ENCODE measurements around the gene NRG3.

NRG3 gene

DNA sequence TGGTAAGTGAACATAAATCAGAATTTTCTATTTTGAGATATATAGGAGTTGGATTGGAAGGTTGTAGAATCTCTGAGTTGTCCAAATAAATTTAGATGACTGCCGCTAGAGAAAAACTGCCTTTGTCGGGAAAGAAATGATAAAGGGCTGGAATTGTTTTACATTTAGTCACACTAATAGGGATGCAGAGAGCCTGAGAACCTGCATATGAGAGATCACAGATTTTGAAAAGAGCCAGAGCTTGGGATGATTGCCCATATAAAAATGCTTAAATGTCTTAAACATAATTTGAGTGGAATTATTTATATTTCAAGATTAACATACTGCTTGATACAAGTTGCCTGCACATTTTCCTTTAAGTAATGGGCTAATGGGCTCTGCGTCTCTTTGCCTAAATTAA, 660.5 kb downstream of the NRG3 start:
- no peak for DNase-seq (ENCODE audit: low read depth)
- TF ChIP-seq, protein P1, sequence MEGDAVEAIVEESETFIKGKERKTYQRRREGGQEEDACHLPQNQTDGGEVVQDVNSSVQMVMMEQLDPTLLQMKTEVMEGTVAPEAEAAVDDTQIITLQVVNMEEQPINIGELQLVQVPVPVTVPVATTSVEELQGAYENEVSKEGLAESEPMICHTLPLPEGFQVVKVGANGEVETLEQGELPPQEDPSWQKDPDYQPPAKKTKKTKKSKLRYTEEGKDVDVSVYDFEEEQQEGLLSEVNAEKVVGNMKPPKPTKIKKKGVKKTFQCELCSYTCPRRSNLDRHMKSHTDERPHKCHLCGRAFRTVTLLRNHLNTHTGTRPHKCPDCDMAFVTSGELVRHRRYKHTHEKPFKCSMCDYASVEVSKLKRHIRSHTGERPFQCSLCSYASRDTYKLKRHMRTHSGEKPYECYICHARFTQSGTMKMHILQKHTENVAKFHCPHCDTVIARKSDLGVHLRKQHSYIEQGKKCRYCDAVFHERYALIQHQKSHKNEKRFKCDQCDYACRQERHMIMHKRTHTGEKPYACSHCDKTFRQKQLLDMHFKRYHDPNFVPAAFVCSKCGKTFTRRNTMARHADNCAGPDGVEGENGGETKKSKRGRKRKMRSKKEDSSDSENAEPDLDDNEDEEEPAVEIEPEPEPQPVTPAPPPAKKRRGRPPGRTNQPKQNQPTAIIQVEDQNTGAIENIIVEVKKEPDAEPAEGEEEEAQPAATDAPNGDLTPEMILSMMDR (IDR thresholded peaks at IDR 0.05; ENCODE audit: insufficient read depth, low read depth, low read length, missing control alignments): no peak
- H3K4me3 ChIP-seq (ENCODE audit: low read depth, low read length): no peak overlapping the region

DNA sequence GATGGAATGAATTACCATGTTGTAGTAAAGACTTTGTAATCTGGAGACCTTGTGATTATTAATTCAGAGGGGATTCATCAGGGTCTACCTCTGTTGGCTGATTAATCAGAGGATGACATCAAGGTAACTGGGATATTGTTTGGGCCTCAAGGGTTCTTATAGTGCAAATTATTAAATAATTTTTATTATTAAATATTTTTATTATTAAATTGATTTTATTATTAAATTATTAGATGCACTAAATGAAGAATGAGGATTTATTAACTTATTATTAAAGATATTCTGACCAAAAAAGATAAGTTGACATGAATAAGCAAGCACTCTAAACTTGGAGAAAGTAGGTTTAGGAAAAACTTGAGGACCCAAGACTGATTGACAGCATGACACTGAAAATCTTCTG, 661.7 kb downstream of the NRG3 start:
- TF ChIP-seq, protein P1 (IDR thresholded peaks at IDR 0.05; ENCODE audit: insufficient read depth, low read depth, low read length, missing control alignments): no peak
- DNase-seq (ENCODE audit: low read depth): no peak
- no peak overlapping the region for H3K4me3 ChIP-seq (ENCODE audit: low read depth, low read length)

DNA sequence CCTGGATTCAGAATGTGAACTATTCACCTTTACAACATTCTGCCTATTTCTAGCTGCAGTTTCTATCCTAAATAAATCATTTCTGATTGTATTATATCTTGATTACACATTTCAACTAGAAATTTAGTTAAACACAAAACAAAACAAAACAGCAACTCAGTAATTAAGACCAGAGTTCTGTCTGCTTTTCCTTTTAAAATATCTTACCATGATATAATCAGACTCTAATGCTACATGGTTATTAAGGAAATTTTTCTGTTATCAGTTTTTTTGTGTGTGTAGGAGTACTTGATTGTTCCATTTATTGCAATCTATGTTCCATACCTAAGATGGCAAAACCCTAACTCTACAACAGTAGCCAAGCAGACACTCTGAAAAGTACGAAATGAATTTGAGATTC, 663.3 kb downstream of the NRG3 start:
- DNase-seq (ENCODE audit: low read depth): no peak
- TF ChIP-seq, protein P1 (IDR thresholded peaks at IDR 0.05; ENCODE audit: insufficient read depth, low read depth, low read length, missing control alignments): no peak
- no peak overlapping the region for H3K4me3 ChIP-seq (ENCODE audit: low read depth, low read length)

DNA sequence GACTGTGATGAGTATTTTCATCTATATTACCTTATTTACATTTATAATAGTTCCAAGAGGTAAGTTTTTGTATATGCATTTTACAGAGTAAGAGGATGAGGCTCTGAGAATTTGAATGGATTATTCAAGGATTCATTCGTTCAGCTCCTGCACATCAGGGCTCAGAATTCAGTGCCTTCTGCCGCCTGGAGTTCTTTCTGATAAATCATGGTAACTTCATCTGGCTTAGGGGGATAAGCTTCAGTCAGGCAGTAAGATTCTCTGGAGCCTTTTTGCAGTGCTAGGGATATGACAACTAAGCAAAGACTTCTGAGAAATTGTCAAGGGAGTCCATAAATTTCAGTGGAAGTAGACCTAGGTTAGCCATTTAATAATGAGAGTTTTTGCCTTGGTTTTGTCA, 668.6 kb downstream of the NRG3 start:
- TF ChIP-seq, protein P1 (IDR thresholded peaks at IDR 0.05; ENCODE audit: insufficient read depth, low read depth, low read length, missing control alignments): no peak
- no peak overlapping the region for H3K4me3 ChIP-seq (ENCODE audit: low read depth, low read length)
- DNase-seq (ENCODE audit: low read depth): no peak

DNA sequence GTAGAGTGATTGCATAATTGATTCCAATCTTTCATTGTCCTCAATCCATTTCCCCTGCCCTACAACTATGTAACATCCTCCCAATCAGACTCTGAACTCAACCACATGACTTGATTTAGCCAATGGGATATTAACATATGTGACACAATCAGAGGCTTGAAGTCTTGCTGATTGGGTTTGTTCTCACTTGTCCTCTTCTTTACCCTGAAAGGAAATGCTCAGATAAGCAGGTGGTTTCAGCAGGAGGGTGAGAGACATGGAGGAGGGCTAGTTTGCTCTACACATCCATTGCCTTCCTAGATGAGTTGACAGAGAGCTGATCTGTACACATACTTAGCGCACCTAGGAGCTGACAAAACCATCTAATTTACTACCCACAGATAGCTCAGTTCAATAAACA, 669.4 kb downstream of the NRG3 start:
- no peak overlapping the region for H3K4me3 ChIP-seq (ENCODE audit: low read depth, low read length)
- TF ChIP-seq, protein P1 (IDR thresholded peaks at IDR 0.05; ENCODE audit: insufficient read depth, low read depth, low read length, missing control alignments): no peak
- DNase-seq (ENCODE audit: low read depth): no peak

DNA sequence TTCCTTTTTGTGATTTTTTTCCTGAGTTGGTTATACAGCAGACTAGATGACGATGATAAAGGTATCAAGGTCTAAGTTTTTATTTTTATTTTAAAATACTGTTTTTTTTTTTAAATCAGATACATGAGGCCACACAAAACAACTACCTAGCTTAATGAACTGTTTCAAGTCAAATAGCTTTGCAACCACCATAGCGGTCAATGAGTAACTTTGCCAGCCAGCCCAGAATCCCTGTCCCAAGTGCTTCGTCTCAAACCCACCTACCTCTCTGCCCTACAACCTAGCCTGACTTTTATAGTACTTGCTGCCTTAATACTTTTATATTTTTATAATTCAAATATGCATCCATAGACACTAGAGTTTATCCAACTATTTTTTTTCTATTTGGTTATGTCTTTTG, 676.5 kb downstream of the NRG3 start:
- no peak for DNase-seq (ENCODE audit: low read depth)
- no peak overlapping the region for H3K4me3 ChIP-seq (ENCODE audit: low read depth, low read length)
- TF ChIP-seq, protein P1 (IDR thresholded peaks at IDR 0.05; ENCODE audit: insufficient read depth, low read depth, low read length, missing control alignments): no peak

DNA sequence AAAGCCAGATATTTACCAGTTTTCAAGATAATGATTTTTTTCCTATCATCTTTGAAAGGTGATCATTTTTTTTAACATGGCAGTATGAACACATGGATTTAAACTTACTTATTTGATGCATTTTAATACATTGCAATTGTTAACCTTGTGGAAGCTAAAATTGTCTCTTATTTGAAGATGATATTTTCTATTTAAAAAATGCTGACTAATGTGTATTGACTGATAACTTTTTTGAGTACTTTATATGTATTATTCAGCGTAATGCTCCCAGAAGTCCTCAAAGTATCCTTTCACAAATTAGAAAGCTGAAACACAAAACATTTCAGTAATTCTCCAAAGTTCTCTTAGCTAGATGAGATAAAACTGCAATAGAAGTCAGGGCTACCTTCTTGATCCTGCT, 677.3 kb downstream of the NRG3 start:
- TF ChIP-seq, protein P1 (IDR thresholded peaks at IDR 0.05; ENCODE audit: insufficient read depth, low read depth, low read length, missing control alignments): no peak
- DNase-seq (ENCODE audit: low read depth): no peak
- no peak overlapping the region for H3K4me3 ChIP-seq (ENCODE audit: low read depth, low read length)

Data from GM12865 (cell line).